Natural killer cell (primary cell): ENCODE data around the gene TSPAN6. TPM values are rescaled to one million over a fixed set of nuclear protein-coding genes. Genes with fewer than 3 reads are reported as not detected.
A peak's percentile ranks its signal among the peaks of the same experiment; 100 is the strongest.

Source experiments
- ATAC-seq, 3 donors: fragments of 150-1000 bp in 2 of 3; fragments of 200-7000 bp in 1 of 3; cut with Tn5 transposase; 1 replicate in 1 of 3; 2 replicates in 2 of 3; pipeline ENCODE4 v1.10.0; 2021; ENCODE audit warnings: mild to moderate bottlenecking in 2 of 3, moderate library complexity in 2 of 3
- DNase-seq, 2 donors: peaks; one replicate each; pipeline versions ENCODE4 v3.0.0 to v3.0.0-alpha.2; 2013 to 2021; ENCODE audit warnings: mixed read lengths in 1 of 2
- H3K27ac ChIP-seq: one replicate; pipeline ENCODE4 v1.5.1; 2013; ENCODE audit warnings: mild to moderate bottlenecking, low read length
- H3K27me3 ChIP-seq: one replicate; pipeline ENCODE4 v1.6.1; 2013; ENCODE audit warnings: low read length; ENCODE audit not compliant: control insufficient read depth, insufficient read depth
- H3K36me3 ChIP-seq: one replicate; pipeline ENCODE4 v1.6.1; 2013; ENCODE audit warnings: low read length; ENCODE audit not compliant: control insufficient read depth, insufficient read depth
- H3K4me1 ChIP-seq: one replicate; pipeline ENCODE4 v1.6.1; 2013; ENCODE audit warnings: low read length; ENCODE audit not compliant: control insufficient read depth, insufficient read depth
- H3K4me3 ChIP-seq: one replicate; pipeline ENCODE4 v1.5.1; 2013; ENCODE audit warnings: low read length
- H3K9me3 ChIP-seq: one replicate; pipeline ENCODE4 v1.6.1; 2013; ENCODE audit warnings: low read length; ENCODE audit not compliant: control insufficient read depth, insufficient read depth
- H3K27ac Mint-ChIP-seq, 2 donors: one replicate each; pipeline ENCODE4 v1.8.0; 2022; ENCODE audit warnings: mild to moderate bottlenecking in 2 of 2, mixed read lengths in 2 of 2, moderate library complexity in 1 of 2
- H3K27me3 Mint-ChIP-seq, 2 donors: one replicate each; pipeline ENCODE4 v1.8.0; 2022; ENCODE audit warnings: low read depth in 2 of 2, mixed read lengths in 2 of 2
- H3K36me3 Mint-ChIP-seq: one replicate; pipeline ENCODE4 v1.8.0; 2022; ENCODE audit warnings: mixed read lengths
- H3K4me1 Mint-ChIP-seq, 2 donors: one replicate each; pipeline ENCODE4 v1.8.0; 2022; ENCODE audit warnings: mixed read lengths in 2 of 2
- H3K4me3 Mint-ChIP-seq: one replicate; pipeline ENCODE4 v1.8.0; 2022; ENCODE audit warnings: mild to moderate bottlenecking, moderate library complexity, mixed read lengths
- H3K9me3 Mint-ChIP-seq, 2 donors: one replicate each; pipeline ENCODE4 v1.8.0; 2022; ENCODE audit warnings: mixed read lengths in 2 of 2
- WGBS: methylation state at CpG from one replicate; pipeline ENCODE4 v1.1.7; 2013; ENCODE audit warnings: missing lambda C conversion rate; ENCODE audit not compliant: insufficient coverage; 5-methylcytosine and 5-hydroxymethylcytosine counted together
- intact Hi-C: fragments of 100-400 bp; cut with micrococcal nuclease; formaldehyde crosslinking; loops from one replicate; pipeline ENCODE4 v1.14.2; 2022
- total RNA-seq, 4 donors: library from RNA; stranded (reverse); fragments of 120-200 nt in 1 of 4; gene quantifications; one replicate each; pipeline versions ENCODE4 v1.2.3 to v1.2.4, GENCODE V29; 2013 to 2022
- TF ChIP-seq, protein P1 (sequence below): fragments of 200-600 bp; IDR thresholded peaks from one replicate; pipeline ENCODE4 v1.8.0; 2022; ENCODE audit warnings: antibody characterized with exemption

The TSPAN6 gene
- total RNA-seq, 3 donors from 2014 or later (not counting 1 experiment from before 2014, with no cell fraction given) = not detected

DNA sequence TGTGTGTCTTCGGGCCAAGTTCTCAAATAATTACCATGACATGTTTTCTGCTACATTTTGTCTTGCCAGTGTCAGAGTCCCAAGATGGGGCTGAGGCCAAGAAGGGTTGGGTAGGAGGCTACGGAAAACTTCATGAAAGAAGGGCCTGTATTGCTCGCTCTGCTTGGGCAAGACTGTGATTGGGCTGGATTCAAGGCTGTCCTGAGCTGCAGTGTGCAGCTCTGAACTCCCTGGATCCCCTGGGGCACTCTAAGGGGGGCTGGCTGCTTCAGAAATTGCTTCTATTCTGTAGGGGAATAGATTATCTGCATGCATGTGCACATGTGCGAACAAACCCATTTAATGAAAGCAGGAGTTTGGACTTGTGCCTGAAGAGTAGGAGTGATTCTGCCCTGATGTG, 13.6 kb downstream of the TSPAN6 start:
- Histone ChIP-seq H3K27ac (no peak overlapping the region), H3K4me3 (no peak overlapping the region), H3K9me3 (no peaks in the 10 kb centered on the region), H3K36me3 (no peaks in the 10 kb centered on the region), H3K27me3 (no peaks in the 10 kb centered on the region), H3K4me1 (no peaks in the 10 kb centered on the region)
- no peaks in the 10 kb centered on the region for H3K36me3 Mint-ChIP-seq
- ATAC-seq (no peak), DNase-seq (no peak)
- H3K9me3 Mint-ChIP-seq = no peaks in the 10 kb centered on the region
- 92% methylated on average over 3 of the region's 4 CpGs for WGBS
- no peaks in the 10 kb centered on the region for H3K27me3 Mint-ChIP-seq
- no peak overlapping the region for H3K27ac Mint-ChIP-seq
- intact Hi-C loops = no loop called here
- H3K4me3 Mint-ChIP-seq = no peak overlapping the region
- TF ChIP-seq, protein P1, sequence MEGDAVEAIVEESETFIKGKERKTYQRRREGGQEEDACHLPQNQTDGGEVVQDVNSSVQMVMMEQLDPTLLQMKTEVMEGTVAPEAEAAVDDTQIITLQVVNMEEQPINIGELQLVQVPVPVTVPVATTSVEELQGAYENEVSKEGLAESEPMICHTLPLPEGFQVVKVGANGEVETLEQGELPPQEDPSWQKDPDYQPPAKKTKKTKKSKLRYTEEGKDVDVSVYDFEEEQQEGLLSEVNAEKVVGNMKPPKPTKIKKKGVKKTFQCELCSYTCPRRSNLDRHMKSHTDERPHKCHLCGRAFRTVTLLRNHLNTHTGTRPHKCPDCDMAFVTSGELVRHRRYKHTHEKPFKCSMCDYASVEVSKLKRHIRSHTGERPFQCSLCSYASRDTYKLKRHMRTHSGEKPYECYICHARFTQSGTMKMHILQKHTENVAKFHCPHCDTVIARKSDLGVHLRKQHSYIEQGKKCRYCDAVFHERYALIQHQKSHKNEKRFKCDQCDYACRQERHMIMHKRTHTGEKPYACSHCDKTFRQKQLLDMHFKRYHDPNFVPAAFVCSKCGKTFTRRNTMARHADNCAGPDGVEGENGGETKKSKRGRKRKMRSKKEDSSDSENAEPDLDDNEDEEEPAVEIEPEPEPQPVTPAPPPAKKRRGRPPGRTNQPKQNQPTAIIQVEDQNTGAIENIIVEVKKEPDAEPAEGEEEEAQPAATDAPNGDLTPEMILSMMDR = no peak
- H3K4me1 Mint-ChIP-seq = peaks cover 7 to 10% of the 10 kb centered on the region in 2 donors

DNA sequence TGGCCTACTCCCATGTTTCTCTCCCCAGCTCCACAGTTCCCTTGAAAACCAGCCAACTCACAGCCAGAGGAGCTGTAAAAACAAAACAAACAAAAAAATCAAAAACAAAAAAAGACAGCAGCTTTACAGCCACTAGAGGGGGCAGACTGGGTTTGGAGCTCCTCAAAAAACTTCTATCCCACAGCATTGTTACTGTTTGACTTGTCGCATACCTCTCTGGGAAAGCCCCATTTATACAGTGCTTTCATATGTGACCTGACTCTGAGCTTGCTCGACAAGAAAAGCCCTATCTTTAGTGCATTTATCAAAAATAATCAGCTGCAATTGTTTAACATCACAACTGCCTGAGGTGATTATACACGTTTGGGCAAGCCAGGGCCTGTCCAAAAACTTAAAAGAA, 21.6 kb downstream of the TSPAN6 start:
- H3K27ac ChIP-seq = no peak overlapping the region
- 8% methylated on average over 2 of the region's 3 CpGs for WGBS
- H3K27me3 ChIP-seq = no peaks in the 10 kb centered on the region
- no peak overlapping the region for H3K4me3 Mint-ChIP-seq
- TF ChIP-seq, protein P1 = no peak
- intact Hi-C loops = no loop called here
- no peaks in the 10 kb centered on the region for H3K9me3 ChIP-seq
- H3K9me3 Mint-ChIP-seq = no peaks in the 10 kb centered on the region
- DNase-seq (peak in 1 of 2 donors; percentile 21), ATAC-seq (no peak)
- H3K27me3 Mint-ChIP-seq = peaks cover 0 to 11% of the 10 kb centered on the region in 2 donors
- H3K36me3 Mint-ChIP-seq = no peaks in the 10 kb centered on the region
- H3K4me1 ChIP-seq = no peaks in the 10 kb centered on the region
- H3K4me1 Mint-ChIP-seq = no peaks in the 10 kb centered on the region
- H3K27ac Mint-ChIP-seq = no peak overlapping the region
- H3K36me3 ChIP-seq = no peaks in the 10 kb centered on the region
- H3K4me3 ChIP-seq = no peak overlapping the region

DNA sequence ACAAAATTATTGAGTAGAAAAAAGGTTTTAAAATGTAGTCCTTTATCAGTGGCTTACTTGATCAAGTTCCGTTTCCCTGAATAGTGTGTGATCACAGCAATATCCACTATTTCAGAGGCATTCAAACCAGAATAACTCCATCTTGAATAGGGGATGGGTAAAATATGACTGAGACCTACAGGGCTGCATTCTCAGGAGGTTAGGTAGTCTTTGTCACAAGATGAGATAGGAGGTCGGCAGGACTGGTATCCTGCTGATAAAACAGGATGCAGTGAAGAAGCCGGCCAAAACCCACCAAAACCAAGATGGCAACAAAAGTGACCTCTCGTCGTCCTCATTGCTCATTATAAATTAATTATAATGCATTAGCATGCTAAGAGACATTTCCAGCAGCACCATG, 24.7 kb downstream of the TSPAN6 start:
- H3K27me3 Mint-ChIP-seq = peaks cover 0 to 19% of the 10 kb centered on the region in 2 donors
- Histone ChIP-seq H3K9me3 (no peaks in the 10 kb centered on the region), H3K4me1 (no peaks in the 10 kb centered on the region), H3K27me3 (no peaks in the 10 kb centered on the region), H3K4me3 (no peak overlapping the region), H3K27ac (no peak overlapping the region), H3K36me3 (no peaks in the 10 kb centered on the region)
- no peaks in the 10 kb centered on the region for H3K36me3 Mint-ChIP-seq
- H3K4me3 Mint-ChIP-seq = no peak overlapping the region
- TF ChIP-seq, protein P1 = no peak
- no peak for DNase-seq
- 40% methylated on average over 1 of the region's 5 CpGs for WGBS
- no peaks in the 10 kb centered on the region for H3K9me3 Mint-ChIP-seq
- intact Hi-C loops = no loop called here
- no peak for ATAC-seq
- no peak overlapping the region for H3K27ac Mint-ChIP-seq
- no peaks in the 10 kb centered on the region for H3K4me1 Mint-ChIP-seq

DNA sequence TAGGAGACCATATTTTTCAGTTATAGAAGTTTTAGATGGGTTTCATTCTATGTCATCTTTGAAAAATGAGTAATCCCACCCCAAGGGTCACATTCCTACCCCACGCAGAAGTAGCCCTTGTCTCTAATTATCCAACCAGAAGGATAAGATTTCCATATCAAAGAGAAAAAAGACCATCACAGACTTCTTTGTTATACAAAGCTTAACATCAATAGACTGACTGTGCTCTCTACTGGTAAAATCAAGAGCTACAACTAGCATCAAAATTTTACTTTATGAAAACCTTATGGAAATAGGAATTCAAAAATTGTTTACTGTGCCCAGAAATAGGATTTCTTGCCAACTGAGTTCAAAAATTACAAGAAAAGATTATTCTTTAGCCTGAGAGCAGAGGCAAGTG, 27.0 kb downstream of the TSPAN6 start:
- no CpG with 5 or more reads among the region's 1 CpG for WGBS
- Mint-ChIP-seq H3K27me3 (peaks cover 0 to 27% of the 10 kb centered on the region in 2 donors), H3K4me3 (no peak overlapping the region), H3K9me3 (no peaks in the 10 kb centered on the region), H3K36me3 (no peaks in the 10 kb centered on the region), H3K4me1 (no peaks in the 10 kb centered on the region), H3K27ac (no peak overlapping the region)
- Histone ChIP-seq H3K9me3 (no peaks in the 10 kb centered on the region), H3K27me3 (no peaks in the 10 kb centered on the region), H3K27ac (no peak overlapping the region), H3K36me3 (no peaks in the 10 kb centered on the region), H3K4me3 (no peak overlapping the region), H3K4me1 (no peaks in the 10 kb centered on the region)
- ATAC-seq (no peak), DNase-seq (no peak)
- TF ChIP-seq, protein P1 = no peak
- intact Hi-C loops = no loop called here
